Erythroblast (primary cell): ENCODE results near the gene ANKRD35.
"Not testable (repeated sequence)": the region's sequence is repeated elsewhere in the genome, so short reads cannot be mapped to it uniquely, and the experiment has no call there.

Experiments
- DNase-seq, 2 experiments: peaks; one replicate each; lab custom pipeline; 2025; lab: John Stamatoyannopoulos, UW
- GATA1 ChIP-seq: IDR thresholded peaks from 2 replicates; pipeline ENCODE4 v1.6.1; 2011; ENCODE audit warnings: low read depth, mild to moderate bottlenecking, control low read depth, low read length, moderate library complexity
- POLR2A ChIP-seq: IDR thresholded peaks from 2 replicates; pipeline ENCODE4 v1.6.1; 2011; ENCODE audit warnings: mild to moderate bottlenecking, low read length

ANKRD35 gene

DNA sequence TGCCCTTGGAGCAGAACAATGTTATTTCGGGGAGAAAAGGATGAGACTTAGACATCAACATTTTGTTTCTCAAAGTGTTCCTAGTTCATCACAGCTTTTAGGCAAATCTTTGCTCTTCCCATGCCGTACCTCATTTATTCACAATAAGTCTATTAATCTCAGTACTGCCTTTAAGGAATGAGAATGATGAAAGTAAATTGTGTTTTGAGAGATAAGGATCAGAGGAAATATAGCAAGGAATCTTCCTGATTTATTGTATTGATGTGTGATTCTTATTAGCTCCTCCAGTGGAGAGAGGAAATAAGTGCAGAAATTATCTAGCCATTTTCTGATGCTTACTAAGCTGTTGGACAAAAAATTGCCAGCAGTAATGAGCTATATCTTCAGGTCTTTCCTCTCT, 59.6 kb downstream of the ANKRD35 start:
- TF ChIP-seq GATA1 (no peak), POLR2A (no peak)
- peak in 1 of 2 experiments; percentile 53 for DNase-seq

GRCh38 chr1:145824499-145824842, 61.2 kb downstream of the ANKRD35 start:
- TF ChIP-seq POLR2A (no peak), GATA1 (no peak)
- DNase-seq, result peak; percentile 47 to 77

GRCh38 chr1:145823565-145824498, 61.8 kb downstream of the ANKRD35 start, which contains the start of the genes POLR3C and RNF115:
TSS of gene POLR3C (plus strand) at chr1:145824200. CDS start at chr1:145825777, 1,577 bp downstream.
TSS of gene RNF115 (minus strand) at chr1:145824095. CDS start at chr1:145823873, 222 bp downstream.
- DNase-seq, result peak; percentile 92 to 93
- peak; percentile 77 for TF ChIP-seq POLR2A
- TF ChIP-seq GATA1, result no peak

DNA sequence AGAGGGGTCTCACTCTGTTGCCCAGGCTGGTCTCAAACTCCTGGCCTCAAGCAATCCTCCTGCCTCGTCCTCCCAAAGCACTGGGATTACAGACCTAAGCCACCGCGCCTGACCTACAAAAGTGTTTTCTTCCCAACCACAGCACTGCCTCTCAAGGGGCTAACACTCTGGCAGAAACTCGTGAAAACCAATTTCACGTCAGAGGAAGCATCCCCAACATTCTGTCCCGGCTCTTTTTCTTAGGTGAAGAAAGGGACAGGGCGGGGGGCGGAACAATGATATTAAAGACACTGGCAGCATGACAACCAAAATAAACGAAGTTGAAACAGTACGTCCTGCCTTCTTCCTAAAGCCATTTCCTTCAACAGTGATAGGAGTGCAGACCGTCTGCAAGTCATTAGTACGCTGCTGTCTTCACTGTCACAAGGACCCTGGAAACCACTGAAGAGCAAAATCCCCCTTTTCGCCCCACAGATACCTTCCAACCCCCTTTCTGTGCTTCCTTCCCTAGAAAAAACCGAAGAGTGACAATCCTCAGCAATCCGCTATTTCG, 62.8 kb downstream of the ANKRD35 start:
- DNase-seq, result not testable (repeated sequence)

DNA sequence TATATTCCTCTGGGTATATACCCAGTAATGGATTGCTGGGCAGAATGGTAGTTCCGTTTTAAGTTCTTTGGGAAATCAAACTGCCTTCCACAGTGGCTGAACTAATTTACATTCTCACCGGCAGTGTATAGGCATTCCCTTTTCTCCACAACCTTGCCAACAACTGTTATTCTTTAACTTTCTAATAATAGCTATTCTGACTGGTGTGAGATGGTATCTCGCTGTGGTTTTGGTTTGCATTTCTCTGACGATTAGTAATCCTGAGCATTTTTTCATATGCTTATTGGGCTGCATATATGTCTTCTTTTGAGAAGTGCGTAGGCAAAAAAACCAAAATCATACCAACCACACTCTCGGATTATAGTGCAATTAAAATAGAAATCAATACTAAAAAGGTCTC, 67.6 kb downstream of the ANKRD35 start:
- DNase-seq, result not testable (repeated sequence)
